Sciatic nerve (tissue), 2 donors: Measurements from ENCODE around the gene C5orf46. TPM values are rescaled to one million over a fixed set of nuclear protein-coding genes. Genes with fewer than 3 reads are reported as not detected.

Source experiments
- ATAC-seq: fragments of 200-7000 bp; cut with Tn5 transposase; one replicate; pipeline ENCODE4 v1.9.1; 2020; ENCODE audit warnings: mild to moderate bottlenecking, moderate library complexity
- DNase-seq: peaks from one replicate; pipeline ENCODE4 v3.0.0-alpha.2; 2020; ENCODE audit warnings: low spot score
- intact Hi-C: fragments of 100-400 bp; cut with DNase I; formaldehyde crosslinking; loops from one replicate; pipeline ENCODE4 v1.14.2; 2022
- total RNA-seq: library from RNA; stranded (reverse); fragmentation: NEBNext Ultra II Directional; extraction: Animal tissue kit (Norgen Biotek cat#: 25700); gene quantifications from one replicate; pipeline ENCODE4 v1.2.1, GENCODE V29; 2021
- donor health status: DM: no; HTN: no; CAD: no.
- donor health status: DM: no; HTN: no; CAD: no.

Gene C5orf46
- total RNA-seq, 1 donor from 2014 or later: not detected

DNA sequence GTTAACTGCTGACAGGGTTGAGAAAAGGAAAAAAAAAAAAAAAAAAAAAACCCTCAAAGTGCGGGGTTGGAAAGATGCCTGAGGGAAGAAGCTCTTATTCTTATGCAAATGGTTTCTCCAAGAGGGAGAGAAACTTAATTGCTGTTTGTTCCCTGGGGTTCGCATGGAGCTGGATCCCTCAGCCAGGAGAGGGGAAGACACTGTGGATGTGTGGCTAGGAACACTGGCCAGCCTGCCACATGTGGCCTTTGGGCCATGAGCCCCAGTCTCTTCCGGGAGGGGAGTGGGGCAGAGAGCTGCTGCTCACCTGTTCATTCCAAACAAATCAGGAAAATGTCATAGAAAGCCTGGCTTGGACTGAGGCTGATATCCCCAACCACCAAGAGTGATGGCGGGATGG lies 37.2 kb downstream of the C5orf46 start:
- ATAC-seq (no peak), DNase-seq (no peak)
- intact Hi-C loops: no loop called here

- intact Hi-C loops: no loop called here
- DNase-seq (no peak), ATAC-seq (no peak)
These were observed 42.7 kb downstream of the C5orf46 start for GRCh38 chr5:147863454-147864158.

DNA sequence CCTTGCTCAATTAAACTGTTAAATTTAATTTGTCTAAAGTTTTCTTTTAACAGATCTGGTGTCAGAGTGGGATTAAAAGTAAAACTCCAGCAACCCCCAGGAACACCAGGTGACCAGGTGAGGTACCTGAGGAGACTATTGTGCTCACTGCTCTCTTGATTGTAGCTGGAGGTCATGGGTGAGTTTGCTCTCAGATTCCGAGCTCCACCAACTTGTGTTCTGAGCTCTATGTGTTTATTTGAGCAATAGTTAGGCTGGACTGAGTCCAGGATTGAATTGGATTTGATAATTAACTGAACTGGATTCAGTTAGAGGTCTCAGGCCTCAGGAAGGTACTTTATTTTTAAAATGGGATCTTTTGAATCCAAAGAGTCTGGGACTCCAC lies 45.7 kb downstream of the C5orf46 start:
- DNase-seq (no peak), ATAC-seq (no peak)
- intact Hi-C loops: no loop called here

GRCh38 chr5:147859962-147860640 lies 46.2 kb downstream of the C5orf46 start:
- no peak for DNase-seq
- intact Hi-C loops: no loop called here
- no peak for ATAC-seq

- intact Hi-C loops: no loop called here
- ATAC-seq: no peak
- DNase-seq: no peak
These were observed 47.8 kb downstream of the C5orf46 start for GRCh38 chr5:147858565-147858964.

GRCh38 chr5:147857302-147858129 lies 48.8 kb downstream of the C5orf46 start:
- intact Hi-C loops: no loop called here
- ATAC-seq (peak; percentile 70), DNase-seq (peak; percentile 81)

DNA sequence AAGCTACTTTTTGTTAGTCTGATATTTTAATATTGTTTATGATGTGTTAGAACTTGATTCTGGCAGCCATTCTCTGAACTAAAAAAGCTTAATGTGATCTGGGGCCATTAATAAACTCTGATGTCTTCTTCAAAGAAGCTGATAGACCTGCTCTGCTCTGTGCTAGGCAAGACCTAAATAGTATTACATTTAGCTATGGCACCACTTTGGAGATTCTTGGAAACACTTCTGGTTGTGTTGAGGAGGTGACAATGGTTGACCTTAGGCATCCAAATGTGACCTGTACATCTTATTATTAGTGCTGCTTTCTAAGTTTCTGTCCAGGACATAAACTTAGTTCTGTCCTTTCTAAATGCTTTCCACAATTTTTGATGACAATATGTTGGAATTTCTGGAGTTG lies 49.5 kb downstream of the C5orf46 start:
- intact Hi-C loops: no loop called here
- ATAC-seq (no peak), DNase-seq (no peak)

DNA sequence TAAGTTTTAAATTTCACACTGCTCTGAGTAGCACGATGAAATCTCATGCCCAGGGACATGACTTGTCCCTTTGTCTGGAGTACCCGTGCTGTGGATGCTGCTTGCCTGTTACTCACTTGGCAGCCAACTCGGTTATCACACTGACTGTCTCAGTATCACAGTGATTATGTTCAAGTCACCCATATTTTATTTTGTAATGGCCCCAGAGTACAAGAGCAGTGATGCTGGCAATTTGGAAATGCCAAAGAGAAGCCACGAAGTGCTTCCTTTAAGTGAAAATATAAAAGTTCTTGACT lies 50.6 kb downstream of the C5orf46 start:
- no peak for DNase-seq
- intact Hi-C loops: no loop called here
- no peak for ATAC-seq

GRCh38 chr5:147854894-147855773 lies 51.2 kb downstream of the C5orf46 start:
- ATAC-seq (no peak), DNase-seq (no peak)
- intact Hi-C loops: no loop called here

- DNase-seq (no peak), ATAC-seq (no peak)
- intact Hi-C loops: no loop called here
These were observed 52.0 kb downstream of the C5orf46 start for GRCh38 chr5:147854331-147854730.

GRCh38 chr5:147853372-147853987 lies 52.9 kb downstream of the C5orf46 start:
- intact Hi-C loops: no loop called here
- no peak for DNase-seq

DNA sequence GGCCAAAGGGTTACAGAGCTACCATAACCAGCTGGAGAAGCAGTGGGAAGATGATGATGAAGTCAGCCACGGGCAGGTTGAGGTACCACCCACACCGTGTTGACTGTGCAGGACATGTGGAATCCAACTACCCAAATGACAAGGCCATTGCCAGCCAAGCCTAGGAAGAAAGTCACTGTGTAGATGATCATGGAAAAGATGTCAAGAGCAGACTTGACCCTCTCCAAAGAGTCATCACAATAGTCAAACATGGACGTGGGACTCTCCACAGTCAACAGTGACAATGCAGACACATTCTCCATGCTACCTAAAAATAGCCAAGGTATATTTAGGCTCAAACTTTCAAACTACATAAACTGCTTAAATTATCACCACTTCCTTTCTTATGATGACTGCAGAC lies 54.0 kb downstream of the C5orf46 start:
- DNase-seq (no peak), ATAC-seq (no peak)
- intact Hi-C loops: no loop called here

More at GRCh38 chr5:147853372-147853987, 52.9 kb downstream of the C5orf46 start:
- no peak for ATAC-seq

- intact Hi-C loops: no loop called here
- DNase-seq: no peak
- no peak for ATAC-seq
These were observed 54.8 kb downstream of the C5orf46 start for GRCh38 chr5:147851578-147851977.

GRCh38 chr5:147849226-147849625 lies 57.1 kb downstream of the C5orf46 start:
- no peak for ATAC-seq
- intact Hi-C loops: no loop called here
- DNase-seq: no peak

DNA sequence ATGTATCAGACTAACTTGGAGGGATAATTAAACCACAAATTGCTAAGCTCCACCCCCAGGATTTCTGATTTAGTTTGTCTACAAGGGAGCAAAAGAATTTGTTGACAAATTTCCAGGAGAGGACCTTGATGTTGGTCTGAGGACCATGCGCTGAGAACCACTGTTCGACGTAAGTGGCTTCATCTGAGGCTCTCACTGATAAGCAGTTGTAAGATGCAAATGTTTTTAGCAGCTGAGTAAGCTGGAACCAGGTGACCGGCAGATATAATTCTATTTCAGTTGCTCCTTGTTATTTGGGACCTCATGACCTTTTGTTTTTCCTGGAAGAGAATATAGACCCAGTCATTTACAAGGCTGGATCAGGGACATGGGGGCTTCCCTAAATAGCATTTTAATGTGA lies 60.7 kb downstream of the C5orf46 start:
- intact Hi-C loops: no loop called here
- no peak for DNase-seq
- no peak for ATAC-seq

DNA sequence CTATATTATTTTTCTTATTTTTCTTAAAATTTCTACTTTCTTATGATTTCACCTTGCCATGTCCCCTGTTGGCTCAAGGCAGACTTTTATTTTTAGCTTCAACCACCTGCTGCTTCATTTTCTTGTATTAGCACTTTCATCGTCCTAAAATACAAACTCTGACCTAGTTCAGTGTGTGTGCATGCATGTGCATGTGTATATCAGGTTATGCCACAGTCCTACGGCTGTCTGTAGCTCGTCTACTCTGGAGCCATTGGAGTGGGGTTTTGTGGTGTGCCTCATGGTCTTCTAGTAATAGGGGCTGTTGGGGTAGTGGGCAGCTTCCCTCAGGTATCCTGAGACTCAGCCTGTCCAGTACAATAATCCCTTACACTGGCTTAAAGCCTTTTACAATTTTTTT lies 61.5 kb downstream of the C5orf46 start:
- ATAC-seq: no peak

DNA sequence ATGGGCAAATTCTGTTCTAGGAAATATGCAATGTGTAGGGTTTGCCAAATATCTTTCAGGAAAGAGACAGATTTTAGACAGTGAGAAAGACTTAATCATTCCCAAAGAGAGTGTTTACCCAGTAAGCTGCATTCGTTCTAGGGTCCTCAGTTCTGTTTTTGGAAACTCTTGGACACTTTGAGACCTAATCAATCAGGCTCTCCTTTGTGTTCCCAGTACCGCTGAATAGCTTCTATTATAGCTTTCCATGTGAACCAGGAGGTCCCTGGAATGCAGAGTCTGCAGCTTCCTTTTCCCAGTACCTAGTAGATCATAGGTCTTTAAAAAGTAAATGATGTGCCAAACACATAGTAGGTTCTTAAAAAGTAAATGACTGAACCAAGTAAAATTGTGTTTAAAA lies 63.5 kb downstream of the C5orf46 start:
- intact Hi-C loops: no loop called here
- no peak for ATAC-seq

More for the DNA sequence above, 61.5 kb downstream of the C5orf46 start:
- DNase-seq: no peak
- intact Hi-C loops: no loop called here

More for the DNA sequence above, 63.5 kb downstream of the C5orf46 start:
- no peak for DNase-seq
